Effector memory CD8-positive, alpha-beta T cell (primary cell): Measurements from ENCODE around the gene AGAP1.
"Not testable (repeated sequence)": the region's sequence is repeated elsewhere in the genome, so short reads cannot be mapped to it uniquely, and the experiment has no call there.

Source experiments
- ATAC-seq: fragments of 150-1000 bp; cut with Tn5 transposase; replicated peaks from 2 replicates; pipeline ENCODE4 v1.10.0; 2021; ENCODE audit warnings: mild to moderate bottlenecking, moderate library complexity
- DNase-seq, 3 experiments: peaks; one replicate each; pipeline ENCODE4 v3.0.0; 2021
- H3K27ac Mint-ChIP-seq, 2 donors: one replicate each; pipeline ENCODE4 v1.8.0; 2022; ENCODE audit warnings: mild to moderate bottlenecking in 2 of 2, mixed read lengths in 2 of 2, moderate library complexity in 2 of 2
- H3K27me3 Mint-ChIP-seq, 2 donors: one replicate each; pipeline ENCODE4 v1.8.0; 2022; ENCODE audit warnings: mixed read lengths in 2 of 2
- H3K36me3 Mint-ChIP-seq: one replicate; pipeline ENCODE4 v1.8.0; 2022; ENCODE audit warnings: mild to moderate bottlenecking, moderate library complexity, mixed read lengths; ENCODE audit not compliant: insufficient read depth
- H3K4me1 Mint-ChIP-seq, 2 donors: one replicate each; pipeline ENCODE4 v1.8.0; 2022; ENCODE audit warnings: low read depth in 2 of 2, mixed read lengths in 2 of 2
- H3K4me3 Mint-ChIP-seq, 2 donors: one replicate each; pipeline ENCODE4 v1.8.0; 2022; ENCODE audit warnings: mild to moderate bottlenecking in 2 of 2, mixed read lengths in 2 of 2, moderate library complexity in 2 of 2
- H3K9me3 Mint-ChIP-seq, 2 donors: one replicate each; pipeline ENCODE4 v1.8.0; 2022; ENCODE audit warnings: mixed read lengths in 2 of 2

Gene AGAP1

DNA sequence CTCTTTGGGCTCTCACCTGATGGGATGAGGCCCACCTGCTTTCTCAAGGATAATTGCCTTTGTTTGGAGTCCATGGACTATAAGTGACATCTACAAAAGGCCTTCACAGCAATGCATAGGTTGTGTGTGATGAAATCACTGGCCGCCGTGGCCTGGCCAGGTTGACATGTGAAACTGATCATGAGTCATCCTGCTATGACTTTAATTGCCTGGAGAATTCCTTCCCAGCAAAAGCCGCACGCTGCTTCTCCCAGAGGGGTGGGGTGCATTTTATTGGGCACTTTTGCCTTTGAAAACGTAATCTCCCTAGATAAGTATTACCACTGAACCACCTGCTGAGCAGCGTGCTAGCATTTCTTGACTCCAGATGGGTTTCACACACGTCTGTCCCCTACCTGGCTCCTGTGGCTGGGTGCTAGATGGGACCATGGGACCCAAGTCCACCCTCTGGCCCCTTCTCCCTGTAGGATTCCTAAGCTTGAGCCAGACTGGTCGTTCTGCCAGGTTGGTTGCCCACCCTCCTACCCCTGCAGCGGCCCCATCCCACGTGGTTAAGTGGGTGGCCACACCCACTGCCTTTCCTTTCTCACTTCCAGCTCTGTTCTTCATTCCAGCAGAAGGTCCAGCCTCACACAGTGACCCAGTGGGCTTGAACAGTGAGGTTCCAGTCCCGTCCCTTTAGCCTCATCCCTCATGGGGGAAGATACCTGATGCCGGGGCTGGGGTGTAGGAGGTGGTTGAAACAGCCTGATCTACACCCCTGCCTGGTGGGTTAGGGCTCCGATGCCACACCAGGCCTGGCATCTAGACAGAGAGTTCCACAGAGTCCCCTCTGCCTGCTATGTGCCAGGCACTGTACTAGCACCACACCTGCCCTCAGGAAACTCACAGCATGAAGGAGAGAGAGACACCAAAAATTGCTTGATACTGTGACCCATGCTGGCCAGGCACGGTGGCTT lies 584.7 kb downstream of the AGAP1 start:
- no peaks in the 10 kb centered on the region for H3K9me3 Mint-ChIP-seq
- no peak overlapping the region for H3K27ac Mint-ChIP-seq
- H3K36me3 Mint-ChIP-seq: no peaks in the 10 kb centered on the region
- ATAC-seq (no peak), DNase-seq (no peak)
- no peaks in the 10 kb centered on the region for H3K27me3 Mint-ChIP-seq
- no peak overlapping the region for H3K4me3 Mint-ChIP-seq
- H3K4me1 Mint-ChIP-seq: no peaks in the 10 kb centered on the region

DNA sequence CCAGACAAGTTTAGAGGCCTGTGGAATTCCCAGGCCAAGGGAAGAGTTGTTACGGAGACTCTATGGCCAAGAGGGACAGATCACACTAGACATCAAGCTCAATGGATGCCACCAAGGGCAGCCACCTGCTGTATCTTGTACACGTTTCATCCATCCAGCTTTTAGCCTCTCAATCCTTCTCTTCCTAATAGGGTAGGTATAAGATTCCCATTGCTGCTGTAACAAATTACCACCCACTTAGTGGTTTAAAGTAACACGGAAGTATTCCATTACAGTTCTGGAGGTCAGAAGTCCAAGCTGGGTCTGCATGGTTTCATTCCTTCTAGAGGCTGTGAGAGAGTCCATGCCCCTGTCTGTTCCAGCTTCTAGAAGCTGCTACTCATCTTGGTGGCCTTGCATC lies 586.6 kb downstream of the AGAP1 start:
- H3K36me3 Mint-ChIP-seq: no peaks in the 10 kb centered on the region
- DNase-seq (no peak), ATAC-seq (no peak)
- no peak overlapping the region for H3K27ac Mint-ChIP-seq
- no peaks in the 10 kb centered on the region for H3K9me3 Mint-ChIP-seq
- no peak overlapping the region for H3K4me3 Mint-ChIP-seq
- peaks cover 0 to 2% of the 10 kb centered on the region in 2 donors for H3K4me1 Mint-ChIP-seq
- no peaks in the 10 kb centered on the region for H3K27me3 Mint-ChIP-seq

DNA sequence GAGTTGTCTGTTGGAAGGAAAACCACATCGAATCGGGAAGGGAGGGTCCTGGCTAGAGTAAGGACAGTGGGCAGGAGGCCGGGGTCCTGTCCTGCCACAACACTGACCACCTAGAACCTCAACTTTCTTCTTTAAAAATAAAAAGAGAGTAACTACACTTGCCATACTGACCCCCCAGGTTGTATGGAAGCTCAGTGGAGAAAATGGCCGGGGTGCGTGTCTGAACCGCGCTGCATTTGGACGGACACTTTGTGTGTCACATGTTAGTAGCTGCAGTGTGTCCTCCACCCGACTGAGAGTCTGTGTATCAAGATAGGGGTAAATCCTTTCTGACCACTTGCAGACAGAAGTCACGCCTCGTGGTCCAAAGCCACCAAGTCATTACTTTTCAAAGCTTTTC lies 587.3 kb downstream of the AGAP1 start:
- Mint-ChIP-seq H3K4me1 (peaks cover 0 to 2% of the 10 kb centered on the region in 2 donors), H3K9me3 (no peaks in the 10 kb centered on the region), H3K36me3 (no peaks in the 10 kb centered on the region), H3K4me3 (no peak overlapping the region), H3K27ac (no peak overlapping the region), H3K27me3 (no peaks in the 10 kb centered on the region)
- DNase-seq (no peak), ATAC-seq (no peak)

DNA sequence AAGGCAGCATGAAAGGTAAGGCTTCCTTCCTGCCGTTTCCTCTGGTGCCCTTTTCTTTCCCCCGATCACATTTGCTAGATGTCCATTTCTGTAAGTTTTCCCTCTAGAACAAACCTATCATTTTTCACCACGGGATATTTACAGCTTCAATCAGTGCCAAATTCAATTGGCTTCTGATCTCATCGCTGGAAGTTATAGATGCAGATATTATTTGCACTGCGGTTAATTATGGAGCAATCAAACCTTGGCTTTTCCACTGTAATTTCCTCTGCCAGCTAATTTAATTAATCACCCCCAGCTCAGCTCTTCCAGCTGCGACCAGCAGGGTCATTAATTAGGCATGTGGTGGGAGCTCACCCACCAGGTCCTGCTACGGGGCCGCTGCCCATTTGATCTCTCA lies 588.2 kb downstream of the AGAP1 start:
- Mint-ChIP-seq H3K27me3 (no peaks in the 10 kb centered on the region), H3K4me1 (peaks cover 0 to 2% of the 10 kb centered on the region in 2 donors), H3K9me3 (no peaks in the 10 kb centered on the region), H3K27ac (no peak overlapping the region), H3K36me3 (no peaks in the 10 kb centered on the region), H3K4me3 (no peak overlapping the region)
- DNase-seq: no peak
- ATAC-seq: no peak

DNA sequence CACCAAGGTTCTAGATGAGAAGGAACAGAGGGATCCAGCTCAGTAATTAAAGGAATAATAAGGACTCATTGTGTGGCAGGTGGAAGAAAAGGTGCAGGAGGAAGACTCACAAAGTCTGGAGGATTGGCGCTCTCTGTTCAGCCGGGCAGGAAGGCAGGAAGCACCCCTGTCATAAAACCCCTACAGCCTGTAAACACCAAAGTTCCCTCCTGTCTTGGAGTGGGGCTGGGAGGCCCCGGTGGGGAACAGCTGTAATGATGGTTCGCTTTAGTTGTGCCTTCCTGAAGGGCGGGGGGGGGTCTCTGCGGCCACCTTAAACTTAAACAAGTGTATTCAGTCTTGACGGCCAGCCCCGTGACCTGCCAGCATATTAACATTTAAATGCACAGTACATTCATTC lies 590.1 kb downstream of the AGAP1 start:
- no peaks in the 10 kb centered on the region for H3K27me3 Mint-ChIP-seq
- peaks cover 0 to 2% of the 10 kb centered on the region in 2 donors for H3K4me1 Mint-ChIP-seq
- H3K9me3 Mint-ChIP-seq: no peaks in the 10 kb centered on the region
- H3K36me3 Mint-ChIP-seq: no peaks in the 10 kb centered on the region
- H3K27ac Mint-ChIP-seq: no peak overlapping the region
- no peak for ATAC-seq
- no peak overlapping the region for H3K4me3 Mint-ChIP-seq
- no peak for DNase-seq

DNA sequence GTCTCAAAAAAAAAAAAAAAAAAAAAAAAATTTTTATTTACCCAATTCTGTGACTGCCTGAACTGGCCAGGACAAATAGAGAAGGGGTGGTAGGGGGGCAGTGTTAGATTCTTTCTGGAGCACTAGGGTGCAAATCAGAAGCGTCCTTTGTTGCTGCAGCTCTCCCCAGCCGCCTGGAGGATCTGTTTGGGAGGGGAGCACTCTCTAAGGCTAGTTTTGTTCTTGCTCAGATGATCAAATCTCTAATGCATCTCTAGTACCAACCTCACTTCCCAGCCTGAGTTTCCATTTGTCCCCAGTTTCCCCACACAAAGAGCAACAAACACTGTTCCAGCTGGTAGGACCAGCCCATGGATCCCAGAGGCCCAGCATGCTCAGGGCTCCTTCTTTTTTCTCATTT lies 591.4 kb downstream of the AGAP1 start:
- no peak overlapping the region for H3K27ac Mint-ChIP-seq
- no peak for DNase-seq
- H3K9me3 Mint-ChIP-seq: no peaks in the 10 kb centered on the region
- no peak overlapping the region for H3K4me3 Mint-ChIP-seq
- H3K27me3 Mint-ChIP-seq: no peaks in the 10 kb centered on the region
- no peak for ATAC-seq
- H3K36me3 Mint-ChIP-seq: peaks cover 1% of the 10 kb centered on the region
- peaks cover 0 to 4% of the 10 kb centered on the region in 2 donors for H3K4me1 Mint-ChIP-seq

DNA sequence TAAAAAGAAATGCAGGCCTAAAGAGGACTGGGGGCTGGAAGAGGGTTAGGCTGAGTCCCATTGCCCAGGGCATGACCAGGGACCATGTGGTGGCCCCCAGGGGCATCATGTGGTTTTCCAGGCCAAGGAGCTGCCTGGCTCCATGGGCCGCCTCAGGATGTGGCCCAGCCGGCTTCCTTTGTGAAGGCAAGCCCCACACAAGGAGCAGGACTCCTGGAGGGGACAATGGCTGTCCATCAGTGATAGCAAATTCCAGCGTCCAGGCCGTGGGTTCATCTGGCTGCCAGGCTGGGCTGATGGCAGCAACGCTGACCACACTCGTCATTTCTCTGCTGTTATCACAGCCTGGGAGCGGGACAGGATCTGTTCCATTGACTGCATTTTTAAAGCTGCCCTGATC lies 591.8 kb downstream of the AGAP1 start:
- DNase-seq (no peak), ATAC-seq (no peak)
- no peak overlapping the region for H3K27ac Mint-ChIP-seq
- peaks cover 0 to 4% of the 10 kb centered on the region in 2 donors for H3K4me1 Mint-ChIP-seq
- no peaks in the 10 kb centered on the region for H3K27me3 Mint-ChIP-seq
- H3K9me3 Mint-ChIP-seq: no peaks in the 10 kb centered on the region
- no peak overlapping the region for H3K4me3 Mint-ChIP-seq
- peaks cover 3% of the 10 kb centered on the region for H3K36me3 Mint-ChIP-seq

DNA sequence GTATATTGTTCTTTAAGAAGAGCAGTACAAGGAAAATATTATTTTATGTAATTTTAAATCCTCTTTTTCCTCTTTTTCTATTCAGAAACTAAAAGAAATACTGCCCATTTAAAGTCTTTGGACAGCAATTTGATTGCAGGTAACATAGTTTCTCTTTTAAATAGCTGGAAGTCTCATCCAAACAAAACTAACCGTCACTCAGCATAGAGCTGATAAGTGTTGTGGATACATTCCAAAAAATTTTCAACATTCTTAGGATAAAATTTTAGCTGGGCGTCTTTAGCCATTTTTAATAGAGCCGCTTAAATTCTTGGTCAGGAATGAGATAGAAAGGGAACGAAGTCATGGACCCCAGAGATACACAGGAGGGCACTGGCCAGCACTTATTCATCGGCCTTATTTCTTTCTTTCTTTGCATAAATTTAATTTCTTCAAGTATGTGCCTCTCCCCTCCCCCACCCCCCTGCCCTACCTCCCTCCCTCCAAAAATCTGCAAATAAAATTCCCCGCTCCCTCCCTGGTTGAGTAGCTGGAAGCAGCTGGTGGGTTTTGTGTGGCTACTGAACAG lies 592.6 kb downstream of the AGAP1 start:
- Mint-ChIP-seq H3K4me1 (peaks cover 0 to 4% of the 10 kb centered on the region in 2 donors), H3K27ac (no peak overlapping the region), H3K36me3 (peaks cover 3% of the 10 kb centered on the region), H3K27me3 (no peaks in the 10 kb centered on the region), H3K4me3 (no peak overlapping the region), H3K9me3 (no peaks in the 10 kb centered on the region)
- ATAC-seq (no peak), DNase-seq (no peak)

DNA sequence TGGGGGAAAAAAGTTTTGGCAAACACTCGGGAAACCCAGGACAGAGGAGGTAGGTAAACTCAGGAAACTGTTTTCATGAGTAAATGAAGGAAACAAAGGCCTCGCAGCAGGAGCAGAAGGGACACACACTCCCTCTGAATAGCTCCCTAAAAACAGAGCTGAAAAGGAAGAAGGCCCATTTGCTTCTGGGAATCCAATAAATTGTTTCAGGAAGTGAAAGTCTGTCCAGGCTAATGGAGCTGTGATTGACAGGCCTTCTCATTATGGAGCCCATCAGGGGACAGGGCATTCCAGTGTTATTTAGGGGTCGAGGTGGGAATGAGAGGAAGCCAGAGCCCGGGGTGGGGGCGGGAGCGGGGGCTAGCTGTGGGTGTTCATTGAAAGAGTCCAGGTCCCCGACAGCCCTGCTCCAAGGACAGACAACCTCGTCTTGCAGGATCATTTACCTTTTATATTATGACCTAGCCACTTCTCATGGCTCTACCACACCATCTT lies 593.2 kb downstream of the AGAP1 start:
- Mint-ChIP-seq H3K27me3 (no peaks in the 10 kb centered on the region), H3K4me3 (no peak overlapping the region), H3K27ac (no peak overlapping the region), H3K9me3 (no peaks in the 10 kb centered on the region), H3K36me3 (peaks cover 3% of the 10 kb centered on the region), H3K4me1 (peaks cover 0 to 4% of the 10 kb centered on the region in 2 donors)
- ATAC-seq (no peak), DNase-seq (no peak)

DNA sequence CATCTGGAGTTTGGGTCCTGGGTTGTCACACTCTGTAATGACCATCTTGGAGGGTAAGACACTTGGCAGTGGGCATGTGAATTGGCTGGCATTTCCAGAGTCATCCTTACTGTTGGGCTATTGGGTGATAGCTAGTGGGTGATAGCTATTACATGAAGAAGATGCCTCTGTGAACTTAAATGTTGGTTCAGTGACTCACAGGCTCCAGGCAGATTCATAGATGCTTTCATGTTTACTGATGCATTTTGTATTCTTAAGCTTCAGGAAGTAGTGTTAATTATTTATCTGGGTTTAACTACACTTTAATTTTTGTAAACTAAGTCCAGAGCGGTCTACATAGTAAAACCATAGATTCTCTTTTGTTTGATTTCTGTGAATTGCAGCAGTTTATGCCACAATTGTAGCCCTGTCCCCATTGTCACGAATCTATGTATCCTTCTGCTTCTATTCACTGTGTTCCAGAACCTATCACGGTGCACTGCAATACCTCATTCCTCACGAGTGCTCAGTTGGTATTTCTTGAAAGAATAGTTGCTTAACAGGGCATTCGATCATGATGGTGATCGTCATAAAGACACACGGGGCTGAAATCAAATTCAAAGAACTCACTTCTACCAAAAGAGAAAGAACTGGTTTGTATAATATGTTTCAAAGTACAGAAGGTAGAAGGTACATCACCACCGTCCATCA lies 594.7 kb downstream of the AGAP1 start:
- H3K27ac Mint-ChIP-seq: no peak overlapping the region

DNA sequence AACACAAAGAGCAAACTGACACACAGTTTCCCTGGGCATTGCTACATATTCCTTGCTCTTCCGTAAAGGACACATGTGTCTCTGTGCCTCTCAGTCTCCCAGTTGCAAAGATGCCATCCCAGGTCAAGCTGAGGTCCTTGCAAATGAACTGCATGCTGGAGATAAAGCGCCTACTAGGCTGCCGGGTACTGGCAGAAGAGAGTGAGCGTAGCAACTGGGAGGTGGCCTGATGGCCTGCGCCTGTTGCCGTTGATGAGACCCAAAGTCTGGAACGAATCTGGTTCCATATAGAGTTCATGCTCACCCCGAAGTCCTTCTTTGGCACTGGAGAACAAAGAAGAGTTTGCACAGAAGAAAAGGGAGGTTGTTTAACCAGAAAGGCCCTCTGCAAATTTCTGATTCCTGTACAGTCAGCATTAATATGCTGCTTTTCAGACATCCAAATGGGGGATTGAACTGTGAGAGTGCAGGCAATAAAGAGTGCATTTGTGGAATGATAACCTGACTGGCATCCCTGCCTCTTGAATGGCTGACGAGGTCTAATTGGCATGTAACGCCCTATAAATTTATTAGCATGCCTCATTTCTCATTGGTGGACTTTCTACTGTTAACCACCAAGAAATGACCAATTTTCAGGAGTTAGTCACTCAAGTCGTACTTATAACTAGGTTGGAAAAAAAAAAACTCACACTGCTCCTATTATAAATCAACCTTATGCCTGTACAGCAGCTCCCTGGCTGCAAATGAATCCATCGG lies 595.6 kb downstream of the AGAP1 start:
- ATAC-seq: no peak
- Mint-ChIP-seq H3K4me3 (no peak overlapping the region), H3K9me3 (no peaks in the 10 kb centered on the region), H3K27ac (no peak overlapping the region), H3K27me3 (no peaks in the 10 kb centered on the region), H3K4me1 (peaks cover 0 to 4% of the 10 kb centered on the region in 2 donors), H3K36me3 (peaks cover 6% of the 10 kb centered on the region)
- DNase-seq: no peak

More for the DNA sequence above, 594.7 kb downstream of the AGAP1 start:
- Mint-ChIP-seq H3K27me3 (no peaks in the 10 kb centered on the region), H3K4me1 (peaks cover 0 to 4% of the 10 kb centered on the region in 2 donors), H3K36me3 (peaks cover 3% of the 10 kb centered on the region), H3K9me3 (no peaks in the 10 kb centered on the region), H3K4me3 (no peak overlapping the region)
- DNase-seq (no peak), ATAC-seq (no peak)

DNA sequence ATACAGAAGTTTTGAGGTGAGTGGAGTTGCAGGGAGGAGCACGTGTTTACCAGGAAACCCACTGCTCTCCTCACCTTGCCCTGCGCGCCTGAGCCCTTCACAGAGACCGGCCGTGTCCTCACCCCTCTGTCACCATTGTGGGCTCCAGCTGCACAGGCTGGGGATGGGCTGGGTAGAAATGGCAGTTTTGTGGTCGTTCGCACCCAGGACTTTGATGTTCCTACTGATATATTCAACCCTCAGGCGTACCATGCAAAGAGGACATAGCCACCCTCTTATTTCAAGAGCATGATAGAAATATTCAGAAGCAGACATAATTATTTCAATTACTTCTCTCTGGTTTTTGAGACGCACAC lies 596.2 kb downstream of the AGAP1 start:
- Mint-ChIP-seq H3K27me3 (no peaks in the 10 kb centered on the region), H3K4me3 (no peak overlapping the region), H3K36me3 (peaks cover 6% of the 10 kb centered on the region), H3K9me3 (no peaks in the 10 kb centered on the region), H3K4me1 (peaks cover 0 to 4% of the 10 kb centered on the region in 2 donors), H3K27ac (no peak overlapping the region)
- ATAC-seq (no peak), DNase-seq (no peak)

DNA sequence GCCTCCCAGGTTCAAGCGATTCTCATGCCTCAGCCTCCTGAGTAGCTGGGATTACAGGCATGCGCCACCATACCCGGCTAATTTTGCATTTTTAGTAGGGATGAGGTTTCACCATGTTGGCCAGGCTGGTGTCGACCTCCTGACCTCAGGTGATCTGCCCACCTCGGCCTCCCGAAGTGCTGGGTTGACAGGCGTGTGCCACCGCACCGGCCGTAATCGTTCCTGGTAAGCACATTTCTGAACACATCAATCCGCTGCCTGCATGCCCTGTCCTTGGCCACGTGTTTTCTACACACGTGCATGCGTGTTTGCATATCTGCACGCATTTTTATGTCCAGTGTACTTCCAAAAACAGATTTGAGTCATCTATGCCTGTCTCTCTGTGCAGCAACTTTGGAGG lies 597.0 kb downstream of the AGAP1 start:
- not testable (repeated sequence) for H3K27ac Mint-ChIP-seq, DNase-seq, H3K27me3 Mint-ChIP-seq, H3K36me3 Mint-ChIP-seq, H3K4me1 Mint-ChIP-seq, ATAC-seq, H3K9me3 Mint-ChIP-seq, H3K4me3 Mint-ChIP-seq
